Adrenal gland (tissue), 5 donors: Measurements from ENCODE around the gene GPC6.

Source experiments
- POLR2A ChIP-seq, 2 donors: fragments of 450-650 bp; IDR thresholded peaks; one replicate each; pipeline ENCODE4 v1.6.1; 2017; ENCODE audit warnings: antibody characterized with exemption in 2 of 2, mild to moderate bottlenecking in 2 of 2, moderate library complexity in 1 of 2
- TF ChIP-seq, protein P1 (sequence below), 6 experiments: fragments of 450-650 bp in 4 of 6; fragments of 200-600 bp in 2 of 6; sonication (generic) in 1 of 6; IDR thresholded peaks; 1 replicate in 5 of 6; 2 replicates in 1 of 6; pipeline versions ENCODE4 v1.5.1 to v1.8.0; 2016 to 2021; ENCODE audit warnings: antibody characterized with exemption in 6 of 6, mild to moderate bottlenecking in 2 of 6, moderate library complexity in 1 of 6
- donor health status: DM: no; HTN: no; CAD: no.

DNA sequence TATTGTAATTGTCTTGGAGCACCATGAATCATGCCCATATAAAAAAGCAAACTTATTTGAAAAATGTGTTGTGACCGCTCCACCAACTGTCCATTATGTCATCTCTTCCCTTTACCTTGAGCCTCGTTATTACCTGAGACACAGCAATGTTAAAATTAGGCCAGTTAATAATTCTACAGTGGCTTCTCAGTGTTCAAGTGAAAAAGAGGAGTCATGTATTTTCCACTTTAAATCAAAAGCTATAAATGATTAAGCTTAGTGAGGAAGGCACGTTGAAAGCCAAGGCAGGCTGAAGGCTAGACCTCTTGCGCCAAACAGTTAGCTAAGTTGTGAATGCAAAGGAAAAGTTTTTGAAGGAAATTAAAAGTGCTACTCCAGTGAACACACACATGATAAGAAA lies 210.5 kb downstream of the GPC6 start:
- TF ChIP-seq, protein P1, sequence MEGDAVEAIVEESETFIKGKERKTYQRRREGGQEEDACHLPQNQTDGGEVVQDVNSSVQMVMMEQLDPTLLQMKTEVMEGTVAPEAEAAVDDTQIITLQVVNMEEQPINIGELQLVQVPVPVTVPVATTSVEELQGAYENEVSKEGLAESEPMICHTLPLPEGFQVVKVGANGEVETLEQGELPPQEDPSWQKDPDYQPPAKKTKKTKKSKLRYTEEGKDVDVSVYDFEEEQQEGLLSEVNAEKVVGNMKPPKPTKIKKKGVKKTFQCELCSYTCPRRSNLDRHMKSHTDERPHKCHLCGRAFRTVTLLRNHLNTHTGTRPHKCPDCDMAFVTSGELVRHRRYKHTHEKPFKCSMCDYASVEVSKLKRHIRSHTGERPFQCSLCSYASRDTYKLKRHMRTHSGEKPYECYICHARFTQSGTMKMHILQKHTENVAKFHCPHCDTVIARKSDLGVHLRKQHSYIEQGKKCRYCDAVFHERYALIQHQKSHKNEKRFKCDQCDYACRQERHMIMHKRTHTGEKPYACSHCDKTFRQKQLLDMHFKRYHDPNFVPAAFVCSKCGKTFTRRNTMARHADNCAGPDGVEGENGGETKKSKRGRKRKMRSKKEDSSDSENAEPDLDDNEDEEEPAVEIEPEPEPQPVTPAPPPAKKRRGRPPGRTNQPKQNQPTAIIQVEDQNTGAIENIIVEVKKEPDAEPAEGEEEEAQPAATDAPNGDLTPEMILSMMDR (IDR thresholded peaks at IDR 0.05) = no peak
- no peak for TF ChIP-seq POLR2A (IDR thresholded peaks at IDR 0.05)
